Vagina (tissue), 2 donors: ENCODE data around the gene PPP3R1. TPM values are rescaled to one million over a fixed set of nuclear protein-coding genes. Genes with fewer than 3 reads are reported as not detected.

Source experiments
- DNase-seq, 2 donors: peaks; one replicate each; pipeline ENCODE4 v3.0.0-alpha.2; 2017; ENCODE audit errors: extremely low spot score in 2 of 2
- H3K27ac ChIP-seq: fragments of 200-600 bp; sonication (generic); one replicate; pipeline ENCODE4 v1.5.1; 2019
- H3K27me3 ChIP-seq: fragments of 200-600 bp; sonication (generic); one replicate; pipeline ENCODE4 v1.5.1; 2019
- H3K36me3 ChIP-seq, 2 donors: fragments of 200-600 bp; sonication (generic); one replicate each; pipeline ENCODE4 v1.5.1; 2017 to 2019
- H3K4me1 ChIP-seq: fragments of 200-600 bp; sonication (generic); one replicate; pipeline ENCODE4 v1.5.1; 2019
- H3K4me3 ChIP-seq, 2 donors: fragments of 200-600 bp; sonication (generic); 1 replicate in 1 of 2; 2 replicates in 1 of 2; pipeline ENCODE4 v1.5.1; 2016 to 2019
- H3K9me3 ChIP-seq: fragments of 200-600 bp; sonication (generic); one replicate; pipeline ENCODE4 v1.5.1; 2019
- CTCF ChIP-seq, 3 experiments: fragments of 450-650 bp in 2 of 3; fragments of 200-600 bp in 1 of 3; sonication (generic) in 1 of 3; IDR thresholded peaks; one replicate each; pipeline ENCODE4 v1.5.1; 2017 to 2019; ENCODE audit warnings: antibody characterized with exemption in 3 of 3, mild to moderate bottlenecking in 2 of 3, moderate library complexity in 2 of 3
- POLR2A ChIP-seq, 2 donors: fragments of 450-650 bp; IDR thresholded peaks; one replicate each; pipeline ENCODE4 v1.6.1; 2017; ENCODE audit warnings: antibody characterized with exemption in 2 of 2, mild to moderate bottlenecking in 2 of 2, moderate library complexity in 2 of 2
- POLR2AphosphoS5 ChIP-seq, 2 donors: sonication (generic); formaldehyde crosslinking; IDR thresholded peaks; one replicate each; pipeline ENCODE4 v1.9.0; 2017; ENCODE audit warnings: antibody characterized with exemption in 2 of 2, mild to moderate bottlenecking in 2 of 2, low read depth in 1 of 2; ENCODE audit not compliant: insufficient read depth in 1 of 2
- intact Hi-C: fragments of 100-400 bp; cut with DNase I; formaldehyde crosslinking; loops from one replicate; pipeline ENCODE4 v1.15.1; 2023
- total RNA-seq: library from RNA; depleted of rRNA; stranded (reverse); fragments of >200 nt; gene quantifications from one replicate; pipeline ENCODE4 v1.2.3, GENCODE V29; 2016

The PPP3R1 gene
- total RNA-seq, 1 donor from 2014 or later, result 28.2 TPM

DNA sequence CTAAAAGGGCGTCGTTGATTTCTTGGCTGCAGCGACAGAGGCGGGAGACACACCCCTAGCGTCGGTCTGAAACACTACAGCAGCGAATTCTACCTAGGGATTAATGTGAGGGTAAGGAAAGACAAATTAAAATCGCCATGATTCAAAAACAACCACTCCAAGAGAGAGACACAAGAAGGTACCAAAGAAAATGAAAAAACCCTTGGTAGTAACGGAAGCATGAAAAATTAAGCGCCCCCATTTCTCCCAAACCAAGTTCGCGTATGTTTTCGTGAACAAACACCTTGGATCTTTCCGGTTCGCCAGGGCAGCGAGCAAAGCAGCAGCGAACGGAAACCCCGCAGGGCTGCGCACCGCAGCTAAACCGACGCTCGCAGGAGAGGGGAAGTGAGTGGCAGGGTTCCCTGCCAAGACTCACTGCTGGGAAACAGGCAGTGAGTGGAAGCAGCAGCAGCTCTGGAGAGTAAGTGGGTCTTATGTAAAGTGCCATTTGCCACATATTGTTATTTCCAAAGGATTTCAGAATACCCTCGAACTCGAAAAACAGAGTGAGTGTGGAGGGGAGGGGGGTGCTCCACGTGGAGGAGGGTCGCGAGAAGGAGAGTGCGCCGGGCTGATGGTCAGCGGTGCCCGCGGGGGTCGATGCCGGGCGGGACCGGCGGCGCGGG, 1.0 kb downstream of the PPP3R1 start:
- Histone ChIP-seq H3K9me3 (no peaks in the 10 kb centered on the region), H3K4me1 (peaks cover 57% of the 10 kb centered on the region)
- intact Hi-C loops, result no loop called here

GRCh38 chr2:68250652-68251186, 1.6 kb downstream of the PPP3R1 start:
- H3K27ac ChIP-seq, result peak overlapping the region; percentile 94
- H3K36me3 ChIP-seq, result no peaks in the 10 kb centered on the region
- intact Hi-C loops, result no loop called here
- H3K4me1 ChIP-seq, result peaks cover 63% of the 10 kb centered on the region
- H3K9me3 ChIP-seq, result no peaks in the 10 kb centered on the region
- DNase-seq, result no peak
- H3K27me3 ChIP-seq, result no peaks in the 10 kb centered on the region
- peak overlapping the region; percentile 86 to 90 for H3K4me3 ChIP-seq
- TF ChIP-seq CTCF (IDR thresholded peaks at IDR 0.05), result no peak
- TF ChIP-seq POLR2A (IDR thresholded peaks at IDR 0.05), result no peak
- TF ChIP-seq POLR2AphosphoS5 (IDR thresholded peaks at IDR 0.05; ENCODE audit: insufficient read depth in 1 of 2, low read depth in 1 of 2), result no peak

More for the DNA sequence above, 1.0 kb downstream of the PPP3R1 start:
- Histone ChIP-seq H3K4me3 (peak overlapping the region; percentile 86 to 90), H3K27me3 (no peaks in the 10 kb centered on the region), H3K27ac (peak overlapping the region; percentile 94), H3K36me3 (no peaks in the 10 kb centered on the region)
- no peak for DNase-seq
- TF ChIP-seq POLR2A (IDR thresholded peaks at IDR 0.05), result no peak
- TF ChIP-seq POLR2AphosphoS5 (IDR thresholded peaks at IDR 0.05; ENCODE audit: insufficient read depth in 1 of 2, low read depth in 1 of 2), result peak; percentile 64 to 72
- TF ChIP-seq CTCF (IDR thresholded peaks at IDR 0.05), result peak in 2 of 3 experiments; percentile 58 to 69

GRCh38 chr2:68250196-68250595, 2.1 kb downstream of the PPP3R1 start:
- intact Hi-C loops, result no loop called here
- DNase-seq, result no peak
- no peaks in the 10 kb centered on the region for H3K27me3 ChIP-seq
- peak overlapping the region; percentile 94 for H3K27ac ChIP-seq
- no peaks in the 10 kb centered on the region for H3K9me3 ChIP-seq
- H3K4me1 ChIP-seq, result peaks cover 68% of the 10 kb centered on the region
- H3K4me3 ChIP-seq, result peak overlapping the region; percentile 86 to 90
- H3K36me3 ChIP-seq, result no peaks in the 10 kb centered on the region
- TF ChIP-seq POLR2A (IDR thresholded peaks at IDR 0.05) (no peak), CTCF (IDR thresholded peaks at IDR 0.05) (no peak), POLR2AphosphoS5 (IDR thresholded peaks at IDR 0.05; ENCODE audit: insufficient read depth in 1 of 2, low read depth in 1 of 2) (no peak)

GRCh38 chr2:68248806-68249205, 3.5 kb downstream of the PPP3R1 start:
- intact Hi-C loops, result loop anchor here (10.0 kb wide), 1 partner anchor 54 kb away; no protein-coding TSS in a partner anchor
- no peak overlapping the region for H3K4me3 ChIP-seq
- H3K27ac ChIP-seq, result no peak overlapping the region
- no peaks in the 10 kb centered on the region for H3K36me3 ChIP-seq
- no peaks in the 10 kb centered on the region for H3K9me3 ChIP-seq
- no peaks in the 10 kb centered on the region for H3K27me3 ChIP-seq
- H3K4me1 ChIP-seq, result peaks cover 66% of the 10 kb centered on the region
- no peak for DNase-seq
- TF ChIP-seq POLR2A (IDR thresholded peaks at IDR 0.05) (no peak), POLR2AphosphoS5 (IDR thresholded peaks at IDR 0.05; ENCODE audit: insufficient read depth in 1 of 2, low read depth in 1 of 2) (no peak), CTCF (IDR thresholded peaks at IDR 0.05) (no peak)

- H3K27ac ChIP-seq, result no peak overlapping the region
- peaks cover 69% of the 10 kb centered on the region for H3K4me1 ChIP-seq
- no peaks in the 10 kb centered on the region for H3K9me3 ChIP-seq
- no peak for TF ChIP-seq POLR2AphosphoS5 (IDR thresholded peaks at IDR 0.05; ENCODE audit: insufficient read depth in 1 of 2, low read depth in 1 of 2)
- no peak for TF ChIP-seq CTCF (IDR thresholded peaks at IDR 0.05)
- no peak for TF ChIP-seq POLR2A (IDR thresholded peaks at IDR 0.05)
- H3K36me3 ChIP-seq, result no peaks in the 10 kb centered on the region
- intact Hi-C loops, result loop anchor here (10.0 kb wide), 1 partner anchor 54 kb away; no protein-coding TSS in a partner anchor
- no peak for DNase-seq
- H3K4me3 ChIP-seq, result no peak overlapping the region
- H3K27me3 ChIP-seq, result no peaks in the 10 kb centered on the region
These were observed 4.0 kb downstream of the PPP3R1 start for GRCh38 chr2:68248361-68248760.
